NCI-H187 (cell line): ENCODE measurements around the gene CXCL10.
"Not testable (repeated sequence)": the region's sequence is repeated elsewhere in the genome, so short reads cannot be mapped to it uniquely, and the experiment has no call there.

Source experiments
- DNase-seq, 2 experiments: peaks; one replicate each; lab custom pipeline; 2025; lab: John Stamatoyannopoulos, UW

The CXCL10 gene

DNA sequence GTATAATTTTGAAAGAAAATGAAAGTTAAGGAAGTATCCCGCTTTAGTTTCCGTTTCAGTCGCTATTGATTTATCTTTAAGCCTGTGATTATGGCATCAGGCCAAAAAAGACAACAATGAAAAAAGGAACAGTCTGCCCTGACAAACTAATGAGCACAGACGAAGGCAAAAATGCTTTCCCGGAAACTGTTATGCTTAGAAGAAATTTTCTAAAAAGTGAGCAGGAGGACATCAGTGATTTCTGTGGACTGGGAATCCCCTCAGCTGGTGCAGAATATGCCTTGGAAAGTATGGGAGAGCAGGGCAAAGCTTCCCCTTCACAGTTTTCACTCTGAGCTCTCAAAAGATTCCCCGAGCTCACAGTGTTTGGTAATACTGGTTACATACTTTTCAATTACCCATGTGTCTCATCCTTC, 5.1 kb upstream of the CXCL10 start:
- no peak for DNase-seq

DNA sequence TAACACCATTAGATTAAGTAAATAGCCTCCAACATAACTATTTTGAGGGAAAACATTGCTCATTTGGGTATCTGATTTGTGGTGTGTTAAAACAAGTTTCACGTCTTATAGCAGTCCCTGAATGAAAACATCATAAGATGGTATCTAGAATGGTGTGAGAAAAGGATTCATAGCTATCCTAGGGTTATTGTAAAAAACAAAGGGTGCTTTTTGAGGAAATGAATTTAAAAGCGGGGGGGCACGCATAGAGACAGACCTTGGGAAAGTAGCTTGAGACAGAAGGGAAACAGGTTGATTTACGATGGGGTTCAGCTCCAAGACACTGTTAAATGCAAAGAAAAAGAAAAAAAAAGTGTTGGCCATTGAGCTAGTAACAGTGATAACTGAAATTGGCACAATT, 768 bp upstream of the CXCL10 start:
- no peak for DNase-seq

DNA sequence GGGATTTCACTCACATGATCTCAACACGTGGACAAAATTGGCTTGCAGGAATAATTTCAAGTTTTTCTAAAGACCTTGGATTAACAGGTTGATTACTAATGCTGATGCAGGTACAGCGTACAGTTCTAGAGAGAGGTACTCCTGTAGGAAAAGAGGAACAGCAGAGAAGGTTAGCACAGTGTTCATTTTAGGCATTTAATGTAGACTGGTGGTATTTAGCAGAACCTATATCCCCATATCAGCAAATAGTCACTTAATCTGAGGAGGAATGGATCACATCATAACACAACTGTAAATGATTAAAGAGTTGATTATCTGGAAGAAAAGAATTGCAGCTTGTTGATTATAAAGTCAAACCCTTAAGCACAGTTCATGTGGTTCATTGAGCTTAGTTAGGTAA, 620 bp downstream of the CXCL10 start:
- DNase-seq = no peak

DNA sequence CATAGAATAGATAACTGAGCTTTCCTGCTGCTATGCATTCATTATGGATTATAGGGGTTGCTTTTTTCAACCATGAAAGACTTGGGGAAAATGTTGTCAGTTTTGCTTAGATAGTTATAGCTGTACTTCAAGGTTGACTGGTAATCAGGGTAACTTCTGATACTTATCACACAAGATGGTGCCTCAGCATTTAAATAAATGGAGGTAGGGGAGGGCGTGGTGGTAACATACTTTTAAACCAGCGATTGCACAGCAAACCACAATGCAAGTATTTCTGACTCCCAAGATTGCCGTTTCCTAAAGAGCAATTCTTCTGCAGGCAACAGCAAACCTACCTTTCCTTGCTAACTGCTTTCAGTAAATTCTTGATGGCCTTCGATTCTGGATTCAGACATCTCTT, 1.3 kb downstream of the CXCL10 start:
- DNase-seq = no peak

DNA sequence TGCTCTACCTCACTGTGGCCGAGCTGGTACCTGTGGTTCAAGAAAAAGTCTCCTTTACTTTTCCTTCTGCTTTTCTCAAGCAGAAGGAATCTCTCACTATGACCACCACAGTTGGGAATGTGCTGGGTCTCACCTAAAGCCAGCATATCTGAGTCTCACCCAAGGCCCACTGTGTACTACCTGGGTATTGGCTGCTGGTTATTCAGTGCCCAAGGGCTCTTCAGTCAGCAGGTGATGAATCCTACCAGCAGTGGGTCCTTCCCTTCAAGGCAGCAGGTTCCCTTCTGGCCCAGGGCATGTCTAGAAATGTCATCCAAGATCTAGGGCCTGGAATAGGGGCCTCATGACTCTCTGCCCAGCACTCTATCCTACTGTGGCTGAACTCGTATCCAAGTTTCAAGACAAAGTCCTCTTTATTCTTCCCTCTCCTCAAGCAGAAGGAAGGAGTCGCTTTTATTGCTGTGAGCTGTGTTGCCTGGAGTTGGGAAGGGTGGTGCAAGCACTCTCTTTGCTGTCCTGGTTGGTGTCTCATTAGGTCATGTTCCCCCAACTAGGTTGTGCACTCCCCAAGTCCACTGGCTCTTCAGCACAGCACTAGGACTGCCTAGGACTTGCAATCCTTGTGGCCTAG, 6.1 kb downstream of the CXCL10 start:
- no peak for DNase-seq

DNA sequence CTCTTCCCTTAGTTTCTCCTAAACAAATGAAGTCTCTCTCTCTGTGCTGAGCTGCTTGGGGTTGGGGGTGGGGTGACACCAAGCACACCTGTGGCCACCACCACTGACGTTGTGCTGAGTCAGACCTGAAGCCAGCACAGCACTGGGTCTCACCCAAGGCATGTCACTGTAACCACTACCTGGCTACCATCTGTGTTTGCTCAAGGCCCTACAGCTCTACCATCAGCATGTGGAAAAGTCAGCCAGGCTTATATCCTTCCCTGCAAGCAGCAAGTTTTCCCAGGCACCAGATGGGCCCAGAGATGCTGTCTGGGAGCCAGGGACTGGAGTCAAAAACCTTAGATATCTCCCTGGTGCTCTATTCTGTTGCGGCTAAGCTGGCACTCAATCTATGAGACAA, 6.9 kb downstream of the CXCL10 start:
- no peak for DNase-seq

DNA sequence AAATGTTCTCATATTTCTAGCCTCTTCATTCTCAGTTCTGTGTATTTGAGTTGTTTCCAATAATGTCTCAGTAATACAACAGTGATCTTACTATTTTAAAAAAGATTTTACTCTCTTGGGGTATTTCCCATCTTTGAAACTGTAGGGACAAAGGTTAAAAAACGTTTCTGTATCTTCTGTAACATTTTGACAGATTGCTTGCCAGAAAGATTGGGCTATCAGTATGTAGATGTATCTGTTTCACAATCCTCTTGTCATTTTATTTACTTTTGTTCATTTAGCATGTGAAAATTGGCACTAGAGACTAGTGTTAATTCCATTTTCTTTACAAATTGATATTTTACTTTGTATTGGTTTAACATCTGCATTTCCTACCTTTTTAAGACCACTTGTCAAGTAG, 9.8 kb downstream of the CXCL10 start:
- no peak for DNase-seq

DNA sequence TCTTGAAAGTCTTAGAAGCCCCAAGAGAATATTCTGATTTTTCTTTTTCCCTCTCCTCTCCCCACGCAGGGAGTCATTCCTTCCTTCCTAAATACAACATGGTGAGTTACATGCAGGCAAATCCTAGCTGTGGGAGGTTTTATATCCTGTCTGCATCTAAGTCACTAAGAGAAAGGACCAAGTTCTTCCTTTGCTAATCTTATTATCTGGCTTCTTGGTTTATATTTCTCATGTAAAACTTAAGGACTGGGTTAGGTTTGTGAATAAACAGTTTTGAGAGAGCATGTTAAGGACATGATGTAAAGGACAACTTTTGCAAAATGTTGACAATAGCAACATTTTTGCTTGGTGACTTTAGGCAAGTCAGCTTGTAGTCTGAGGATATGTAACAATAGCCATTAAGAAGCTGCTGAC, 10.9 kb downstream of the CXCL10 start:
- DNase-seq = no peak

DNA sequence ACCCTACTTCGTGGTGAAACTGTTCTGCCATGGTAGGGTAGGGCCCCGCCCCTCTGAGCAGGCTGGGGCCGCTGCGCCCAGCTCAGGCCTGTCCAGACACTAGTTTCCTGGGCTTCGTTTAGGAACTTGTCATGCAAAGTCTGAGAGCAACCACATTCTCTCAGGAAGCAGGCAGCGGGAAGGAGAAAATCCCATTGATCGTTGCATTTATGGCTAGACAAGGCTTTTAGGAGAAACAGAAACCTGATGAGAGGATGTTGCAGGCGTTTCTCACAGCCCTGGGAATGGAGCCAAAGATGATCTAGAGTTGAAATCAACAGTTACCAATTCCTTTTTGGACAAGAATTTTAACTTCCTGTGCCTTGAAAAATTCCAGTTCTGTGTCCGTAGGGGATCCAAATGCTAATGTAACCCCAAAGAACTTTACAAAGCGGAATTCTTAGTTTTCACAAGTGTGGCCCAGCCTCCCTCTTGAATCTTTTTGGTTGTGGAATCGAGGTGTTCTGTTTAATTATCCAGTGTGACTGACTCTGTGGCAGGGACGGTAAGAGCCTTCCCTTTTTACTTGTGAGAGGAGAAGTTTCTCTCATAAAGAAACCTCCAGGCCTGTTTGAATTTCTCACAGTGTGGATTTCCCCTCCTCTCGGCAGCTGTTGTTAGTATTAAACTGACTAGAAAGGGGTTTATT, 11.5 kb downstream of the CXCL10 start:
- DNase-seq = no peak

DNA sequence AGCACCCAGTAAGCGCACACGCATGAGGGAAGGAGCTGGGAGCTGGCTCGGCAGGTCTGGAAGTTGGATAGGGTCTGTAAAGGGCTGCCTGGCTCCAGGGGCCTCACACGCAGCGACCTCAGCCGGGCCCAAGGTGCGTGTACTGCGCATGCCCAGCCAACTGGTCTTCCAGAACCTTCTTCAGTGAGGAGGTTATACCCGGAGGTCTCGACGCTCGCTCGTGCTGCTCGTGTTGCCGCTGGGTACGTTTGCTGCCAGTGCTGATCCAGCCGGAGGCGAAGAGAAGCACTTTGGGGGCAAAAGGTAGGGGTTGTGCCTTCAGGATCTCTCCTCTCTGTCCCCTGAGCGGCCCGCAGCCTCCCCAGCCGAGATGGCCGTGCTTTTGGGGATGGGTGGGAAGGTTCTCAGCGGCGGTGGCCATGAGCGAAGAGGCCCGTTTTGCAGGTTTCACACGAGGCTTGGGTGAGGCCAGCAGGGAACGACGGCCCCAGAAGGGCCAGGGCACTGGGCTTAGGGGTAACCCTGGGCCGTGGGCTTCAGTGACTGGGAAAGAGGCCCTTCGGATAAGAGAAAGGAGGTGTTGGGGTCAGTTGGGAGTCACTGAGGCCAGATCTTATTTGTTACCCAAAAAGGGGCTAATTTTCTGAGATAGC, 12.2 kb downstream of the CXCL10 start:
- DNase-seq = no peak

DNA sequence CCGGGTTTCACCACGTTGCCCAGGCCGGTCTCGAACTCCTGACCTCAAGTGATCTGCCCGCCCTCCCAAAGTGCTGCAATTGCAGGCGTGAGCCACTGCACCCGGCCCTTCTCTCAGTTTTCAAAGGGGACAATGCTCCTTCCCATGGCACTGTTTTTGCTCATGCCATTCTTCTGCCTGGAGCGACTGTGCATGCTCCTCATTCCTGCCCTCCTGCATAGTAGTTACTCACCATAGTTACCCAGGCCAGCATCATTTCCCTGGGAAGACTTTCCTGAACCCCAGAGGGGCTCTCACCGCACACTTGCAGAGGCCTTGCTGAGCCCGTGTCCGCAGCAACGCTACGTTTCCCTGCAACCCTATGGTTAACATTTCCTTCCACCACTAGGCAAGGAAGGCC, 12.7 kb downstream of the CXCL10 start:
- no peak for DNase-seq

DNA sequence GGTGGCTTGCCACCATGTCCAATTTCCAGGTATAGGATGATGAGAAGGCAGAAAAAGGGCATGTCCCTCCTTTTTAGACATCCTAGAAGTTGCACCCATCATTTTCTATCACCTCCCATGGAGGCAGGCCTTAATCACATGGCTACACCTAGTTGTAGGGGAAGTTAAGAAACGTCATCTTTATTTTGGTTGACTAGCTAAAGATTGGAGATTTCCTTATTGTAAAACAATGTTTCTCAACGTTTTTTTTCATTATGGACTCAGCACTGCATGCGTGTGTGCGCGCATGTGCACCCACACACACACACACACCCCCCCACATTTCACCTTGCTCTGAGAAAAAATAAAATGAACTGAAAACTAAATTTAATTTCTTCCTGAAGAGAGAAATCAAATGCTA, 14.0 kb downstream of the CXCL10 start:
- DNase-seq = no peak

DNA sequence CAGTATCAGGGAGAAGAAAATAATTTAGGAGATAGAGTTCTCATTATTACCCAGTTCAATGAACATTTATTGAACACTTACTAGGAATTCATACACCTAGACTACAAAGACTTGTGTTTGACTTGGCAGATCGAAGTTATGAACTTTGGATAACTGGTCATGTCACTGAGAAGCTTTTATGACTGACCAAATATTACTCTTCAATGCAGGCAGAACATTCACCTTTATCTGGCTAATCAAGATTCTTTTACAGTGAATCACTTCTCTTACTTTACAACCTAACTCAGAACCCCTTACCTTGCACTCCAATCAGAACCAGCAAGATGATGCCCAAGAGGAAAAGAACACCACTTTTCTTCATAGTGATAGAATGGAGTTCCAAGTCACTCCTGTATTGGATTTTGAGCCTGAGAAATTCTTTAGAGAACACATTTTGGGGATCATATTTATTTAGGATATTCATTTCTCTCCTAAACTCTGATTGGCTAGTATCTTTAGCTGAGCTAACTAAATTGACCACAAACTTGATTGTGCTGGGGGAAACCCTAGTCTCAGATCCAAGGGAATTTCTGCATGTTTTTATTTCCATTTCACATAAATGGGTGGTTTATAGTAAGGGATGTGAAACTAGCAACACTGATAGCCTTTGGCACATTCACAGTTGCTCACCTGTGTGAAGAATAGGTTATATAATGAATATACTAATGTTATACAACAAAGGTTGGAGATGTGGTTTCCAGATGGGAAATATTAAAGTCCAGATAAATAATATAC, 16.0 kb downstream of the CXCL10 start, which contains the start of gene CXCL9:
Gene CXCL9 (minus strand): TSS at position 421 of the 774 bp plus-strand sequence. CDS start 60 bp downstream, at position 361.
- DNase-seq = no peak

DNA sequence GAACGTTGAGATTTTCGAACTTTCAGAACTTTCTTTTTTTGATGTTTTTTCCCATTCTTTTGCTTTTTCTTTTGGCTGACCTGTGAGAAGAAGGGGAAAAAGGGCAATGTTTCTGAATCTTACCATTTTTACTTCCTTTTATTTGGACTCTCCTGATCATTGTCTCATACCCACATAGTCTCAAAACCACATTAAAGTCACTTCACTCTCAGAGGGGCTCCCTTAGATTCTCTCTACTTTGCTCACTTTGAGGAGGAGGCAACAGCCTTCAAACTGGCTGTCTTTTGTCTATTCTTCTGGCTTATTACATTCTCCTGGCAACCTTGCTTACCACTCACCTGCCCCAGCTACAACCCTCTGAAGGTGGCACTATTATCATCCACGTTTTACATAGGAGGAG, 19.7 kb downstream of the CXCL10 start:
- no peak for DNase-seq

DNA sequence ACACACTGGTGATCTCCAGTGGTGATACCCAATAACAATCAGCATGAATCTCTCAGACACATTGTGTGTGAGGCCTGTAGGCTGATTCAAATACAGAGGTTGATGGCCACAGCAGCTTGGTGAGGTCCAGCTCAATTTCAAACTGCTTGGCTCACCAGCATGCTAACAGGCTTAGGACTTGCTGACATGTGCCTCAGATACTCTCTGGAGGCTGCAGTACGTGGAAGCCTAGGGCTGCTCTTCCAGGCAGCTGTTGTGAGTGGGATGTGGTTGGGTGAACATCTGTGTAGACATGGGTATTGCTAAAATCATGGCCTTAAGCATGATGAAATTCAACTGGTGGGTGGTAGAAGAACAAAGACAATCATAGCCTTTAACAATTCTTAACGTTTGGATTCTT, 20.3 kb downstream of the CXCL10 start:
- no peak for DNase-seq

DNA sequence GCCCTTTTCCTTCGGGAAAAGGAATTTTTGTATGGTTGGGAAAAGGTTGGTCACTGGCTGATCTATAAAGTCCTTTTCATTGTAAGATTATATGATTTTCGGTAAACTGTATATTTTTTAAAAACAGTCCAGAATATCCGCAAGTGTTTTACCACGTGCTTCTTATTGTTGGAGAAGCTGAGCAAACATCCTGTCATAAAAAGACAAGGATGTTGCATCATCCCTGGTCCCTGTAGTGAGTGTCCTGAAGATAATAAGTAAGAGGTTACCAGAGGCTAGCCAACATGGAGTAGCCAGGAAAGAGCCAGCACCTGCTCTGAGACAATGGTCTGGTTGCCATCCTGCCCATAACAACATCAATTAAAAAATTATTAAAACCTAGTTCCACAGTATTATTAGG, 21.1 kb downstream of the CXCL10 start:
- DNase-seq = no peak

DNA sequence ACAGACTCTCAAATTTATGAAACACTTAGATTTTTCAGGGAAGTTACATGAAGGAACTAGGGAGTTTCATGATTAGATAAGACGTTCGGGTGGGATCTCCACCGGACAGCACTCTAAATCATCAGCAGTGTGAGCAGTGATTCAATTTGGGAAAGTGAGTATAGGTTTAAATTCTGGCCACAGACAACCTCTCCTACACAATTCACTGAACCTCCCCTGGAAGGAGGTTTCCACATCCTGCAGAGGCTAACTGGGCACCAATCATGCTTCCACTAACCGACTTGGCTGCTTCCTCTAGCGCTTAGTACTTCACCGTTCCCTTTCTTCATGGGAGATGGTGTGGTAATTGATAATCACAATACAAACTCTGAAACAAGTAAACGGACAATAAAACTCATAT, 21.6 kb downstream of the CXCL10 start:
- no peak for DNase-seq

DNA sequence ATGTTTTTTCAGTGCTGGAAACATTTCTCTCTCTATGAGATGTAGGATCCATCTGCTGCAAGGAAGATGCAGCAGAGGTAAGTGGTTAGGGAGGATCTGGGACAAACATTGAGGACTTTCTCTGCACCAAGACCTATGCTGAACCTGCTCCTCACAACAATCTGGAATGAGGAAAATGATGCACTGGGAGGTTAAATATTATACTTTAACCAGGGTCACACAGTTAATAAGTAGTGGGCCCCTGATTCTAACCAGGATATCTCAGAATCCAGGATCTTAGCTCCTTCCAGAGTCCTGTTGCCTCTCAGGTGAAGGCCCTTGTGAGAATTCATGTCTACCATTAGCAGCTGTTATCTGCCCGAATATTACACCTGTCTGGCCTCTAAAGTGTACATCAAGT, 23.0 kb downstream of the CXCL10 start:
- no peak for DNase-seq

DNA sequence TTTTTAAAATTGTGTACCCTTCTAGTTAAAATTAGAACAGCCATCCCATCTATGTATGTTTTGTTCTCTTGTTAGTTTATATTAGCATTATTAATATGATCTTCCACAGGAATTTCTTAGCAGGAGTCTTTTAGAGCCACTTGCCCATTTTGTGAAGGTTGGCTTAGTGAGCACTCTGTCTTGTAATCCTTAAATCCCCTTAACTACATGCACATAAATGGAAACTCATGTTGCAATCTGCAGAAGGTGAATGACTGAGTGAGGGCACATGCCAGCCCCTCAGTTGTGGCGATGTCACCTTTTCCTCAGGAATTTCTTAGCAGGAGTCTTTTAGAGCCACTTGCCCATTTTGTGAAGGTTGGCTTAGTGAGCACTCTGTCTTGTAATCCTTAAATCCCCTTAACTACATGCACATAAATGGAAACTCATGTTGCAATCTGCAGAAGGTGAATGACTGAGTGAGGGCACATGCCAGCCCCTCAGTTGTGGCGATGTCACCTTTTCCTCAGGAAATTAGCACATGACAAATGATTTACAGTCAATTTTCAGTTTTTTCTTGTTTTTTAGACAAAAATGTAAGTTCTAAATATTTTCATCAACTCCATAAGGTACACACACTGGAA, 24.7 kb downstream of the CXCL10 start:
- DNase-seq = not testable (repeated sequence)

DNA sequence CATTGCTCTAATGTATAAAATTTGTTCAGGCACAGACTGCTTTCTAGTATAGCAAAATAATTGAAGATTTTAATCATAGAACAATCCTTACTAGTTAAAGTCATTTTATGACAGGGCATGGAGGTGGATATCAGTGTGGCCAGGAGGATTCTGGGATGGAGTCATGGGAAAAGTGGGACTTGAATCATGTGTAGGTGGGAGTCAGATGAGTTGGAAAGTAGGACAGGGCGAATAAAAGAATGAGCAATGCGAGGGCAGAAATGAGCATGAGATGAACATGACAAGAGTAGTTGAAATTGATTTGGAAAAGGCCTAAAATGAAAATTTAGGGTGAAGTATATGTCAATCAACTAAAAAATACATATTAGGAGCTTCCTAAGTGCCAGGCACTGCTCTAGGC, 25.4 kb downstream of the CXCL10 start:
- no peak for DNase-seq

DNA sequence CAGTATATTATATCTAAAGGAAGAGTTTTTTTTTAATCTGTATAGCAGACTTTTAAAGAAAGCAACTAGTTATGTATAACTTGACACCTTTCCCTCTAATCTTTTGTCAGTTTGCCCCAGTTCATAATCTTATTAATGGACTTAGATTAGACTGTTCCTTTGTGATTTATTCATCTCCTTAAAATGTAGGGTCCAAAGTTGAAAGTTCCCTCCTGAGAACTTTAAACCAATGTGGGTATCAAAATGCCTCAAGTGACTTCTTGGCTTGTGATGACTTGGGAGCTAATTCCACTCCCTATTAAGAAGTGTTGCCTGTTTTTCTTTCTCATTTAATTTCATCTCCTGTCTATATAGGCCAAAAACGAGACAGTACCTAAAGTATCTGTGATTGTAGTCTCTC, 26.2 kb downstream of the CXCL10 start:
- no peak for DNase-seq

DNA sequence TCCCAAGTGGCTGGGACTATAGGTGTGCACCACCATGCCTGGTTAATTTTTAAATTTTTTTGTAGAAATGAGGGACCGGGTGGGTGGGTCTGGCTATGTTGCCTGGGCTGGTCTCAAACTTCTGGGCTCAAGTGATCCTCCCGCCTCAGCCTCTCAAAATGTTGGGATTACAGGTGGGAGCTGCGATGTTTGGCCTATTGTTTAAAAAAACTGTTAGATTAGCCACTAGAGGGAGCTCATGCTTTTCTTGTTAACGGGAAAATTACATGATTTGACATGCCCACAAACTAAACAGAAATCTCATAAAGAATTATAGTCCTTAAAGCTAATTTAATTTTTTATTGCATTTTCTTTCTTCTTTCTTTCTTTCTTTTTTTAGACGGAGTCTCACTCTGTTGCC, 27.6 kb downstream of the CXCL10 start:
- DNase-seq = peak in 1 of 2 experiments; percentile 38
